Measurements from ENCODE around the gene CEP170.

CEP170 gene

DNA sequence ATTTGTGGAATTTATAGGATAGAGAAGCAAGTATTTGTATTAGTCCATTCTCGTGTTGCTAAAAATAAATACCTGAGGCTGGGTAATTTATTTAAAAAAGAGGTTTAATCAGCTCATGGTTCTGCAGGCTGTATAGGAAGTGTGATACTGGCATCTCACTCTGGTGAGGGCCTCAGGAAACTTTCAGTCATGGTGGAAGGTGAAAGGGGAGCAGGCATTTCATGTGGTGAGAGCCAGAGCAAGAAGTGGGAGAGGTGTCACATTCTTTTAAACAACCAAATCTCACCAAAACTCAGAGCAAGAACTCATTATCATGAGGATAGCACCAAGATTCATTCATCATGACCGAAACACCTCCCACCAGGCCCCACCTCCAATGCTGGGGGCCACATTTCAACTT is 18.9 kb upstream of the CEP170 start:
- Mint-ChIP-seq H3K27me3 (no peaks in the 10 kb centered on the region), H3K4me1 (ENCODE audit: low read depth) (peaks cover 9% of the 10 kb centered on the region), H3K4me3 (no peak overlapping the region), H3K27ac (no peak overlapping the region), H3K36me3 (peaks cover 34% of the 10 kb centered on the region), H3K9me3 (ENCODE audit: low read depth) (peaks cover 3% of the 10 kb centered on the region)

- Mint-ChIP-seq H3K27ac (no peak overlapping the region), H3K27me3 (no peaks in the 10 kb centered on the region), H3K4me1 (ENCODE audit: low read depth) (peaks cover 11% of the 10 kb centered on the region), H3K4me3 (no peak overlapping the region), H3K9me3 (ENCODE audit: low read depth) (peaks cover 3% of the 10 kb centered on the region), H3K36me3 (peaks cover 34% of the 10 kb centered on the region)
Observed at GRCh38 chr1:243273506-243273905, 18.4 kb upstream of the CEP170 start.

- peaks cover 18% of the 10 kb centered on the region for H3K4me1 Mint-ChIP-seq (ENCODE audit: low read depth)
- H3K9me3 Mint-ChIP-seq (ENCODE audit: low read depth), result no peaks in the 10 kb centered on the region
- no peak overlapping the region for H3K27ac Mint-ChIP-seq
- no peaks in the 10 kb centered on the region for H3K27me3 Mint-ChIP-seq
- H3K36me3 Mint-ChIP-seq, result peaks cover 30% of the 10 kb centered on the region
- H3K4me3 Mint-ChIP-seq, result no peak overlapping the region
Observed at GRCh38 chr1:243272401-243272800, 17.3 kb upstream of the CEP170 start.

DNA sequence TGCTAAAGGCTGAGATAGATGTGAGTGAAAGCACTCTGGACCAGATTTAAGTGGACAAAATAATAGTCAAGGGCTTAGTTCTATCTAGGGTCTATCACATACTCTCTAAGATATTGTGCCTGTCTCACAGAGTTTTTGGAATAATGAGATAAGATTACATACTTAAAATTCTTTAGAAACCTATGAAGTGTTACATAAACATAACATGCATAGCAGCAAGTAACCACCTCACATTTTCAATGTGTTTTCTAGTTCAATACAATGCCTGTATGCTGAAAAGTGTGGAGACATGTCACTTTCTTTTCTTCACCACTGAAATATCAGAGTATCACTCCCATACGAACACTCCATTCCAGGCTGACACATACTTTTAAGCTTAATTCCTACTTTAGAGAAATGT is 16.9 kb upstream of the CEP170 start:
- Mint-ChIP-seq H3K36me3 (peaks cover 26% of the 10 kb centered on the region), H3K27ac (no peak overlapping the region), H3K4me3 (no peak overlapping the region), H3K9me3 (ENCODE audit: low read depth) (no peaks in the 10 kb centered on the region), H3K4me1 (ENCODE audit: low read depth) (peaks cover 18% of the 10 kb centered on the region), H3K27me3 (no peaks in the 10 kb centered on the region)

GRCh38 chr1:243270097-243270864 is 15.2 kb upstream of the CEP170 start:
- Mint-ChIP-seq H3K27ac (no peak overlapping the region), H3K36me3 (peaks cover 16% of the 10 kb centered on the region), H3K27me3 (no peaks in the 10 kb centered on the region), H3K4me1 (ENCODE audit: low read depth) (peaks cover 18% of the 10 kb centered on the region), H3K4me3 (no peak overlapping the region), H3K9me3 (ENCODE audit: low read depth) (no peaks in the 10 kb centered on the region)

DNA sequence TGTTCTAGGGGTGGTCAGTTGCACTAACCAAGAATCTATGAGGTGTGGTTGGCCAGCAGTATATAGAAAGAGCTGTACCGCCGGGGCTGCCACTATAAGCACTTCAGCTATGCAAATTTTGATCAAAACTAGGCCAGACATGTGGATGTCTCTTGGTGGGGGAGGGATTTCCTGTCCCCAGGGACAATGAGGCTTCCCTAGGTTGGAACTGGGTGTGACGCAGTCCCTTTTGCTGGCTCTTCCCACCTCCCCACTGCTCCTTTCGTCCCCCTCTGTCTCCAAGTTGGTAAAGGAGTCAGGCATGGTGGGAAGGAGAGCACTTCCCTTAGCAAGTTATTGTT is 14.3 kb upstream of the CEP170 start:
- Mint-ChIP-seq H3K36me3 (peaks cover 9% of the 10 kb centered on the region), H3K4me1 (ENCODE audit: low read depth) (peaks cover 21% of the 10 kb centered on the region), H3K9me3 (ENCODE audit: low read depth) (no peaks in the 10 kb centered on the region), H3K27ac (peak overlapping the region; percentile 12), H3K4me3 (no peak overlapping the region), H3K27me3 (no peaks in the 10 kb centered on the region)

- Mint-ChIP-seq H3K9me3 (ENCODE audit: low read depth) (no peaks in the 10 kb centered on the region), H3K36me3 (peaks cover 5% of the 10 kb centered on the region), H3K27me3 (no peaks in the 10 kb centered on the region), H3K4me3 (no peak overlapping the region), H3K27ac (no peak overlapping the region), H3K4me1 (ENCODE audit: low read depth) (peaks cover 20% of the 10 kb centered on the region)
Observed at GRCh38 chr1:243268751-243269460, 13.8 kb upstream of the CEP170 start.

DNA sequence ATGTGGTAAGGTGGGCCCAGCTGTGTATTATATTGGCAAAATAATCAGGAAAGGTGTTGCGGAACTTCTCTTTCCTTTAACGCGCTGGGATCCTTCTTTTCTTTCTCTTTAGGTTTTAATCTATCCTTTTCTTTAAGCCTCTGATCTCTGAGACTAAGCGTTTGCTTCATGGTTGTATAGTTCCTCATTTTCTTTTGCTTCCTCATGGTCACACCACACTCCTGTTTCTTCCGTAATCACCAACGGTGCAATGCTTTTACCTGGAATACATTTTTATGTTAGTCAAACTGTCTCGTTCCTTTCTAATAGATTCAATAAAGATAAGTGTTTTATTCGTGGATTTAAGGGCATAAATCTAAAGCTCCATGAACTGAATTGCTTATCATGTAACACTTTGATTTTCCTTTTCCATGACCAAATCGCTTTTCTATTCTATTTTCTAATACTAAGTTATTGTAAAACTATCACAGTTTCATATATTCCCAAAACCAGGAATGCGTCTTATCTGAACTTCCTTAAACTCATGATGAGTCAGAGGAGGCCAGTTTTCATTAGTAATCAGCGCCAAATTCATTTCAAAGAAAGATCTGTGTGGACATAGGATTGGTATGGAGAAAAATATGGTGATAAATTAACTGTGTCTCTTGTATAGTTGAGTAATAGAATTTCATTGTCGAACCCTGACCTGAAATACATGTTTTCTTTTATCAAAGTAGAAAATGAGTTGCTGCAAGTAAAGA is 13.0 kb upstream of the CEP170 start:
- Mint-ChIP-seq H3K4me3 (no peak overlapping the region), H3K9me3 (ENCODE audit: low read depth) (no peaks in the 10 kb centered on the region), H3K4me1 (ENCODE audit: low read depth) (peaks cover 17% of the 10 kb centered on the region), H3K27ac (no peak overlapping the region), H3K27me3 (no peaks in the 10 kb centered on the region), H3K36me3 (peaks cover 2% of the 10 kb centered on the region)

DNA sequence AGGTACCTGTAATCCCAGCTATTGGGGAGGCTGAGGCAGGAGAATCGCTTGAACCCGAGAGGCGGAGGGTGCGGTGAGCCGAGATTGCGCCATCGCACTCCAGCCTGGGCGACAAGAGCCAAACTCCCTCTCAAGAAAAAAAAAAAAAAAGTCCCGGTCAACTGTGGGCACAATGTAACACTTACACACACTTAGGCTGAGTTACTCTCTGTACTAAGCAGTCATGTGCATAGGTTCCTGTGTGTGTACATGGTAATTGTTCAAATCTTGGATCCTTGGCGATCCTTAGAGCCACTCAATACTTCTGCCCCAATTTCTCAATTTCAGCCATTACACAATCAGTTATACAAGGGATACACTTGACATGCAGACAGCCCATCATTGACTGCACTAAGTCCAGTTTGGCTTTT is 12.4 kb upstream of the CEP170 start:
- H3K4me1 Mint-ChIP-seq (ENCODE audit: low read depth), result peaks cover 17% of the 10 kb centered on the region
- H3K9me3 Mint-ChIP-seq (ENCODE audit: low read depth), result no peaks in the 10 kb centered on the region
- no peak overlapping the region for H3K27ac Mint-ChIP-seq
- no peak overlapping the region for H3K4me3 Mint-ChIP-seq
- H3K36me3 Mint-ChIP-seq, result no peaks in the 10 kb centered on the region
- H3K27me3 Mint-ChIP-seq, result no peaks in the 10 kb centered on the region

DNA sequence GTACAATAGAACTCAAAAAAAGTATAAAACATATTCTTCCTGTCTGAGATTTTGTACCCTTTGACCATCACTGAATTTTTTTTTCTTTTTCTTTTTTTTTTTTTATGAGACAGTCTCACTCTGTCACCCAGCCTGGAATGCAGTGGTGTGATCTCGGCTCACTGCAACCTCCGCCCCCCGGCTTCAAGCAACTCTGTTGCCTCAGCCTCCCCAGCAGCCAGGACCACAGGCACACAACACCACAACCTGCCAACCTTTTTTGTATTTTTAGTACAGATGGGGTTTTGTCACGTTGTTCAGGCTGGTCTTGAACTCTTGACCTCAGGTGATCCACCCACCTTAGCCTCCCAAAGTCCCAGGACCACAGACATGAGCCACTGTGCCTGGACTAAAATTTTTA is 11.2 kb upstream of the CEP170 start:
- no peaks in the 10 kb centered on the region for H3K9me3 Mint-ChIP-seq (ENCODE audit: low read depth)
- H3K27ac Mint-ChIP-seq, result no peak overlapping the region
- H3K4me1 Mint-ChIP-seq (ENCODE audit: low read depth), result peaks cover 17% of the 10 kb centered on the region
- peaks cover under 1% of the 10 kb centered on the region for H3K36me3 Mint-ChIP-seq
- H3K4me3 Mint-ChIP-seq, result no peak overlapping the region
- no peaks in the 10 kb centered on the region for H3K27me3 Mint-ChIP-seq

DNA sequence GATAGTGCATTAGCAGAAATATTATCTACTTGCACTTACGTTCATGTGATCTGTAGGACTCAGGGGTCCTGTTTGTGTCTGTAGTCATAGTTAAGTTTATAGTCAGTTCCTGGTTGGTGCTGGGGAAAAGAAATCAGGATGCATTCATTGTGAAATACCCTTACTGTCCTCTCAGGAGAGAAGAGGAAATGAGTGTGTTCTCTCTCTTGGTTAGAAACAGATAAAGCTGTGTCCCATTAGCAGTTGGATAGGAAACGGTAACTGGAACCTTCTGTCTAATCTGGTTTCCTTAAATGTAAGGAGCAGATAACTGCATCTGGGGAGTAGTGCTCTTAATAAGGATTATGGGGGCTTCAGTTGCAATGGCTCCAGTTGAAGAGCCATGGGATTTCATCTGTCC is 9.6 kb upstream of the CEP170 start:
- H3K9me3 Mint-ChIP-seq (ENCODE audit: low read depth), result no peaks in the 10 kb centered on the region
- H3K27ac Mint-ChIP-seq, result no peak overlapping the region
- no peaks in the 10 kb centered on the region for H3K27me3 Mint-ChIP-seq
- H3K4me1 Mint-ChIP-seq (ENCODE audit: low read depth), result peaks cover 28% of the 10 kb centered on the region
- H3K4me3 Mint-ChIP-seq, result no peak overlapping the region
- peaks cover 3% of the 10 kb centered on the region for H3K36me3 Mint-ChIP-seq

GRCh38 chr1:243261390-243261789 is 6.3 kb upstream of the CEP170 start:
- Mint-ChIP-seq H3K9me3 (ENCODE audit: low read depth) (no peaks in the 10 kb centered on the region), H3K4me3 (no peak overlapping the region), H3K27me3 (no peaks in the 10 kb centered on the region), H3K36me3 (peaks cover 3% of the 10 kb centered on the region), H3K4me1 (ENCODE audit: low read depth) (peaks cover 34% of the 10 kb centered on the region), H3K27ac (no peak overlapping the region)

GRCh38 chr1:243260221-243260880 is 5.3 kb upstream of the CEP170 start:
- H3K9me3 Mint-ChIP-seq (ENCODE audit: low read depth), result no peaks in the 10 kb centered on the region
- H3K27me3 Mint-ChIP-seq, result no peaks in the 10 kb centered on the region
- peaks cover 36% of the 10 kb centered on the region for H3K4me1 Mint-ChIP-seq (ENCODE audit: low read depth)
- H3K4me3 Mint-ChIP-seq, result no peak overlapping the region
- H3K36me3 Mint-ChIP-seq, result peaks cover 3% of the 10 kb centered on the region
- H3K27ac Mint-ChIP-seq, result no peak overlapping the region

GRCh38 chr1:243258731-243259130 is 3.6 kb upstream of the CEP170 start:
- Mint-ChIP-seq H3K9me3 (ENCODE audit: low read depth) (no peaks in the 10 kb centered on the region), H3K4me3 (no peak overlapping the region), H3K27me3 (no peaks in the 10 kb centered on the region), H3K27ac (no peak overlapping the region), H3K4me1 (ENCODE audit: low read depth) (peaks cover 33% of the 10 kb centered on the region), H3K36me3 (peaks cover 3% of the 10 kb centered on the region)

DNA sequence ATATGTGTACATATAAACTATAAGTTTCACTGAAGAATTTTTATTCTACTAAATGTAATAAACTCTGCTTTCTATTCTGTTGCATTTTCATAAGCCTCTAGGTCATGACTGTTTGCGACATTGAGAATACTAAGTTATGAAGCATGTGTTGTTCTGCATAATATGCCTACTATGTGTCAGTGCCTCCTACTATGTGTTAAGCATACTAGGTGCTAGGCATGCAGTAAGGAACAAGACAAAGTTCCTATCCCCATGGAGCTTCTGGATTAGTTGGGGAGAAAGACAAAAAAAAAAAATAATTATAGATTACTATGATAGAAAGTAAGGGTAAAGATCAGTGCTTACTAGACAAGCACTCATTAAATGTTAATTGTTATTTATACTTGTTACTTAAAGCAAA is 2.1 kb upstream of the CEP170 start:
- no peaks in the 10 kb centered on the region for H3K27me3 Mint-ChIP-seq
- H3K4me3 Mint-ChIP-seq, result peak overlapping the region; percentile 98
- H3K36me3 Mint-ChIP-seq, result peaks cover 3% of the 10 kb centered on the region
- peaks cover 43% of the 10 kb centered on the region for H3K4me1 Mint-ChIP-seq (ENCODE audit: low read depth)
- peak overlapping the region; percentile 3 for H3K27ac Mint-ChIP-seq
- no peaks in the 10 kb centered on the region for H3K9me3 Mint-ChIP-seq (ENCODE audit: low read depth)

All from activated naive CD8-positive, alpha-beta T cell (primary cell).